ENCODE data around the gene CMTM5.

GRCh38 chr14:23365732-23366425 lies 11.0 kb upstream of the CMTM5 start:
- no peak for TF ChIP-seq CTCF (IDR thresholded peaks at IDR 0.05)
- TF ChIP-seq NRF1 (IDR thresholded peaks at IDR 0.05; ENCODE audit: low read depth, low read length): no peak
- TF ChIP-seq RAD21 (IDR thresholded peaks at IDR 0.05; ENCODE audit: low read length): no peak
- peak; percentile 85 for TF ChIP-seq POLR2AphosphoS5 (IDR thresholded peaks at IDR 0.05; ENCODE audit: low read depth, low read length)
- no peak for TF ChIP-seq IRF3 (IDR thresholded peaks at IDR 0.05; ENCODE audit: low read depth, low read length)
